BJ (cell line): Measurements from ENCODE around the gene EPHB2. TPM values are rescaled to one million over a fixed set of nuclear protein-coding genes. Genes with fewer than 3 reads are reported as not detected.

ENCODE experiments used
- CTCF ChIA-PET: fragments of 350-600 bp; formaldehyde crosslinking; extraction: SDS; loops from one replicate; lab custom pipeline; 2021; ENCODE audit warnings: antibody characterized with exemption, inconsistent platforms; lab: Yijun Ruan, JAX
- POLR2A ChIA-PET: fragments of 300-600 bp; sonication (Branson Sonifier 250); formaldehyde crosslinking; extraction: SDS; loops from one replicate; lab custom pipeline; 2021; ENCODE audit warnings: antibody characterized with exemption; lab: Charles Lee
- DNase-seq: peaks from one replicate; pipeline ENCODE4 v3.0.0-alpha.2; 2011; ENCODE audit warnings: low read depth
- H3K27me3 ChIP-seq: 2 replicates; pipeline ENCODE4 v1.6.0; 2011; ENCODE audit warnings: low read length; ENCODE audit not compliant: control insufficient read depth, insufficient read depth
- H3K36me3 ChIP-seq: 2 replicates; pipeline ENCODE4 v1.5.1; 2011; ENCODE audit warnings: low read length; ENCODE audit not compliant: control insufficient read depth, insufficient read depth
- H3K4me3 ChIP-seq: 2 replicates; pipeline ENCODE4 v1.5.1; 2011; ENCODE audit warnings: low read depth, mild to moderate bottlenecking, control low read depth, low read length
- CTCF ChIP-seq: IDR thresholded peaks from 2 replicates; pipeline ENCODE4 v1.5.1; 2011; ENCODE audit warnings: low read depth, mild to moderate bottlenecking, control low read depth, inconsistent platforms, low read length, moderate library complexity; ENCODE audit not compliant: insufficient read depth
- polyA plus RNA-seq: library from polyadenylated mRNA; depleted of rRNA; stranded (reverse); fragments of >200 nt; gene quantifications from 2 replicates; pipeline ENCODE4 v1.2.3, GENCODE V29; 2011

The EPHB2 gene
- polyA plus RNA-seq, 1 experiment = 8.7 TPM

GRCh38 chr1:22819361-22819760, 108.7 kb downstream of the EPHB2 start:
- POLR2A ChIA-PET = no interaction called here
- no peak for DNase-seq
- CTCF ChIA-PET = interaction anchor here (0.8 kb wide), 1 partner anchor 42 kb away, joined by 3 read pairs; no protein-coding TSS in a partner anchor
- Histone ChIP-seq H3K36me3 (no peaks in the 10 kb centered on the region), H3K27me3 (no peaks in the 10 kb centered on the region), H3K4me3 (no peak overlapping the region)
- no peak for TF ChIP-seq CTCF

GRCh38 chr1:22821027-22821426, 110.4 kb downstream of the EPHB2 start:
- ChIA-PET POLR2A (no interaction called here), CTCF (interaction anchor here (1.6 kb wide), 1 partner anchor 41 kb away, joined by 4 read pairs; no protein-coding TSS in a partner anchor)
- H3K4me3 ChIP-seq = no peak overlapping the region
- no peak for DNase-seq
- H3K36me3 ChIP-seq = no peaks in the 10 kb centered on the region
- H3K27me3 ChIP-seq = no peaks in the 10 kb centered on the region
- TF ChIP-seq CTCF = no peak

DNA sequence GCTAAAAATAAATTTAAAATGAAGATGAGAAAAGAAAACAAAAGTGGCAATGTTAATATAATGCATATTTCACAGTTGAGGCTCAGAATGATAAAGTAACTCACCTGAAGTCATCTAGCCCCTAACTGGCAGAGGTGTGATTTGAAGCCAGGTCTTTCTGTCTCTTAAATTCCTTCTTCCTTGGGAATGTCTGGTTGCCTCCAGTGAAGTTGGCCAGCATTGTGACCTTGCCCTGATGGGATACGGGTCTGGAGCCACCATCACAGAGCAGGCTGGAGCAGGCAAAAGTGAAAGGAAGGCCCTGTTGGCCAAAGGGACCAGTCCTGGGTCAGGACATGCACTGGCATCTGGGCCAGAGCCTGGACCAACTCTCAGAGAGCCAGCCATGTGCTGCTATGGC, 111.7 kb downstream of the EPHB2 start:
- ChIA-PET CTCF (no interaction called here), POLR2A (no interaction called here)
- TF ChIP-seq CTCF = no peak
- H3K4me3 ChIP-seq = no peak overlapping the region
- DNase-seq = no peak
- H3K36me3 ChIP-seq = no peaks in the 10 kb centered on the region
- H3K27me3 ChIP-seq = no peaks in the 10 kb centered on the region

DNA sequence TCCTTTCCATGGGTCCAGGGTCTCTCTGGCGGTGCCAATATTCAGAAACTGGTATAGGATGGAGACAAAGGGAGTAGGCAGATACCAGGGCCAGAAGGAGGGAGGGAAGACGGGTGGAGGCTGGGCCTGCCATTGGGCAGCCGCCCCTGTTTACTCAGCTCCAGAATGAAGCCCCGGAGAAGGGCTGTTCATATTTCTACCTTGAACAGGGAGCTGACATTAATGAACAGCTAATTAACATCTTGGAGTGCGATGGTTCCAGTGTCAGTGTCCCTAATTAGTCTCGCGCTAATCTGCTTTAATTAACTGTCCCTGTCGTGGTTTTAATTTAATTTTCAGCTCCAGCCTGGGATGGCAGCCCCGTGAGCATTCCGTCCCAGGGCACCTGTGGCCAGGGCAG, 113.8 kb downstream of the EPHB2 start:
- CTCF ChIA-PET = interaction anchor here (1.3 to 2.5 kb wide), 2 partner anchors 51 to 120 kb away, joined by 3 to 8 read pairs; no protein-coding TSS in a partner anchor

GRCh38 chr1:22824975-22825374, 114.3 kb downstream of the EPHB2 start:
- no peak for DNase-seq
- Histone ChIP-seq H3K4me3 (no peak overlapping the region), H3K27me3 (no peaks in the 10 kb centered on the region), H3K36me3 (no peaks in the 10 kb centered on the region)
- ChIA-PET POLR2A (no interaction called here), CTCF (interaction anchor here (1.3 to 2.5 kb wide), 2 partner anchors 51 to 120 kb away, joined by 3 to 8 read pairs; no protein-coding TSS in a partner anchor)
- TF ChIP-seq CTCF = no peak

More for the DNA sequence above, 113.8 kb downstream of the EPHB2 start:
- no peak for TF ChIP-seq CTCF
- Histone ChIP-seq H3K27me3 (no peaks in the 10 kb centered on the region), H3K36me3 (no peaks in the 10 kb centered on the region), H3K4me3 (no peak overlapping the region)
- POLR2A ChIA-PET = no interaction called here
- no peak for DNase-seq
